Right atrium auricular region (tissue), 2 donors: ENCODE results near the gene MPPED1. TPM values are rescaled to one million over a fixed set of nuclear protein-coding genes. Genes with fewer than 3 reads are reported as not detected.

Source experiments
- DNase-seq: peaks from one replicate; pipeline ENCODE4 v3.0.0-alpha.2; 2019; ENCODE audit warnings: low spot score
- H3K27ac ChIP-seq, 2 donors: fragments of 200-600 bp; sonication (generic); 1 replicate in 1 of 2; 2 replicates in 1 of 2; pipeline ENCODE4 v1.5.1; 2016 to 2019
- H3K27me3 ChIP-seq, 2 donors: fragments of 200-600 bp; sonication (generic); one replicate each; pipeline versions ENCODE4 v1.5.1 to v1.6.0; 2017 to 2019
- H3K36me3 ChIP-seq: fragments of 200-600 bp; sonication (generic); one replicate; pipeline ENCODE4 v1.5.1; 2016
- H3K4me1 ChIP-seq, 2 donors: fragments of 200-600 bp; sonication (generic); one replicate each; pipeline versions ENCODE4 v1.5.1 to v1.6.0; 2017 to 2019
- H3K4me3 ChIP-seq, 2 donors: fragments of 200-600 bp; sonication (generic); 1 replicate in 1 of 2; 2 replicates in 1 of 2; pipeline ENCODE4 v1.5.1; 2017 to 2019; ENCODE audit warnings: mild to moderate bottlenecking in 1 of 2, moderate library complexity in 1 of 2
- H3K9me3 ChIP-seq, 2 donors: fragments of 200-600 bp; sonication (generic); one replicate each; pipeline ENCODE4 v1.5.1; 2019
- total RNA-seq, 2 donors: library from RNA; depleted of rRNA; stranded (reverse); fragments of >200 nt; gene quantifications; one replicate each; pipeline ENCODE4 v1.1.0, GENCODE V29; 2016
- TF ChIP-seq, protein P1 (sequence below), 2 donors: fragments of 200-600 bp; sonication (generic); IDR thresholded peaks; one replicate each; pipeline ENCODE4 v1.5.1; 2019; ENCODE audit warnings: antibody characterized with exemption in 2 of 2

Gene MPPED1
- total RNA-seq, 2 donors from 2014 or later: not detected

DNA sequence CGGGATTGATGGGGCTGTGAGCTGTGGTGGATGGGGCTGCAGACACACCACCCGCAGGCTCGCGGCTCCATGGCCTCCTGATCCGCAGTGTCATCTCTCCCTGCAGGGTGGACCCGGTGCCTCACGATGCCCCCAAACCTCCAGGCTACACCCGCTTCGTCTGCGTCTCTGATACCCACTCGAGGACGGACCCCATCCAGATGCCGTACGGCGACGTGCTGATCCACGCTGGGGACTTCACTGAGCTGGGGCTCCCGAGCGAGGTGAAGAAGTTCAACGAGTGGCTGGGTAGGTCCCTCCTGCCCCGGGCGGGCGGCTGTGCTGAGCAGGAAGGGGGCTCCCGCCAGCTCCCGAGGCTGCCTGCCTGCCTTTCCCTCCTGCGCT is 23.1 kb downstream of the MPPED1 start:
- TF ChIP-seq, protein P1, sequence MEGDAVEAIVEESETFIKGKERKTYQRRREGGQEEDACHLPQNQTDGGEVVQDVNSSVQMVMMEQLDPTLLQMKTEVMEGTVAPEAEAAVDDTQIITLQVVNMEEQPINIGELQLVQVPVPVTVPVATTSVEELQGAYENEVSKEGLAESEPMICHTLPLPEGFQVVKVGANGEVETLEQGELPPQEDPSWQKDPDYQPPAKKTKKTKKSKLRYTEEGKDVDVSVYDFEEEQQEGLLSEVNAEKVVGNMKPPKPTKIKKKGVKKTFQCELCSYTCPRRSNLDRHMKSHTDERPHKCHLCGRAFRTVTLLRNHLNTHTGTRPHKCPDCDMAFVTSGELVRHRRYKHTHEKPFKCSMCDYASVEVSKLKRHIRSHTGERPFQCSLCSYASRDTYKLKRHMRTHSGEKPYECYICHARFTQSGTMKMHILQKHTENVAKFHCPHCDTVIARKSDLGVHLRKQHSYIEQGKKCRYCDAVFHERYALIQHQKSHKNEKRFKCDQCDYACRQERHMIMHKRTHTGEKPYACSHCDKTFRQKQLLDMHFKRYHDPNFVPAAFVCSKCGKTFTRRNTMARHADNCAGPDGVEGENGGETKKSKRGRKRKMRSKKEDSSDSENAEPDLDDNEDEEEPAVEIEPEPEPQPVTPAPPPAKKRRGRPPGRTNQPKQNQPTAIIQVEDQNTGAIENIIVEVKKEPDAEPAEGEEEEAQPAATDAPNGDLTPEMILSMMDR (IDR thresholded peaks at IDR 0.05): no peak
- H3K4me1 ChIP-seq: no peaks in the 10 kb centered on the region
- no peak for DNase-seq
- no peaks in the 10 kb centered on the region for H3K9me3 ChIP-seq
- no peaks in the 10 kb centered on the region for H3K36me3 ChIP-seq
- no peak overlapping the region for H3K27ac ChIP-seq
- no peak overlapping the region for H3K4me3 ChIP-seq
- no peaks in the 10 kb centered on the region for H3K27me3 ChIP-seq

DNA sequence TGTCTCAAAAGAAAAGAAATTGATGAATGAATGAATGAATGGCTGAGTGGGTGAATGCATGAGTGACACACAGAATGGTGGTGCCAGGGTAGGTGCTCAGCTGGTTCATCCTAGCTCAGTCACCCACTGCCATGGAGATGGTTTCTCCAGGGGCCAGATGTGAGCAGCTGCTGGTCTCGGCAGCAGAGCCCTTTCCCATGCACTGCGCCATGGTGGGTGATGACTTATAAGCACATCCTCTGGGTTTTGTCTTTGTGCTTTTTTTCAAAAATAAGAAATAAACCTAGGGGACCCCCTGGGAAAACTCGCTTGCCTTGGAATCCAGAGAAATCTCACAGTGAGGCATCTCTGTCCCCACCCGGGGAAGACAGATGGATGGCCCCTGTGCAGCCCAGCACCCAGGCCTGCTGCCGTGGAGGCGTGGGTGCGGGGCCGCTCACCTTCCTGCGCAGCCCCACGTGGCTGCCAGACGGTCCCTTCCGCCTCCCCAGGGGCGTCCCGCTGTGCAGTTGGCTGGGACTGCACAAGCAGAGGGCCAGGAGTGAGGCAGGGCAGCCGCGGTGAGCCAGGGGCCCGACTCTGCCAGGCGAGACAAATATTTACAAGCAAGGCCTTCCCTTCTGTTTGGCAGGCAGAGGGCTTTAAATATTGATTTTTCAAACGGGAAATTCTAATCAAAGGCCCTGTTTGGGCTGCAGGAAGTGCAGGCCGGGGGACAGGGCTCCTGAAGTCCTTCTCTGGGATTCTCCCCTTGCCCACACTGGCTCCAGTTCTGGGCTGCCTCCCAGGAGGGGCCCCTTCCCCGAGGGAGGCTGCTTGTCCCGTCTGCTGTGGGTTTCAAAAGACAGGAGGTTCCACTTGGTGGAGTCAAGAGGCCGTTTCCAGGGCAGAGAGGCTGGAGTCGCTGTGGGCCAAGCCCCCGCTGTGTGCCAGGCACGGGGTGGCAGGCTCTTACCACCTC is 24.3 kb downstream of the MPPED1 start:
- Histone ChIP-seq H3K4me1 (no peaks in the 10 kb centered on the region), H3K4me3 (no peak overlapping the region), H3K27me3 (no peaks in the 10 kb centered on the region), H3K9me3 (no peaks in the 10 kb centered on the region), H3K36me3 (no peaks in the 10 kb centered on the region), H3K27ac (no peak overlapping the region)
- no peak for DNase-seq
- TF ChIP-seq, protein P1 (IDR thresholded peaks at IDR 0.05): no peak

DNA sequence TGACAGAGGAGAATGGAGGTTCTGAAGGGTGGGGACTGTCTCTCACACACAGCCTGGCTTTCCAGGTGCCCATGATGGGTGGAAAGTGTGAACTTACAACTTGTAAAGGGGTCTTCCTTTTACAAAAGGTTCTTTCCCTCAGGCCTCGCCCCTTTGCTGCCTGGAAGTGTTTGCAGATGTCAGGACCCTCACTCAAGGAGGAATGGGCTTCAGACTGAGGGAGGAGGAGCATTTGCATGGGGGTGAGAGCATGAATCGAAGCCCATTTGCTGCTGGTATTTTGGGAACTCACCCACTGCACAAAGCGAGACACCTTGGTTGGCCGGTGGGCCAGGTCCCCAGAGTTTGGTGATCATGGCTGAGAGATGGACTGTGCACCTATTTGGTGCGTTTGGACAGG is 25.1 kb downstream of the MPPED1 start:
- Histone ChIP-seq H3K9me3 (no peaks in the 10 kb centered on the region), H3K4me1 (no peaks in the 10 kb centered on the region), H3K4me3 (no peak overlapping the region), H3K27me3 (no peaks in the 10 kb centered on the region), H3K36me3 (no peaks in the 10 kb centered on the region), H3K27ac (no peak overlapping the region)
- DNase-seq: no peak
- TF ChIP-seq, protein P1 (IDR thresholded peaks at IDR 0.05): no peak

DNA sequence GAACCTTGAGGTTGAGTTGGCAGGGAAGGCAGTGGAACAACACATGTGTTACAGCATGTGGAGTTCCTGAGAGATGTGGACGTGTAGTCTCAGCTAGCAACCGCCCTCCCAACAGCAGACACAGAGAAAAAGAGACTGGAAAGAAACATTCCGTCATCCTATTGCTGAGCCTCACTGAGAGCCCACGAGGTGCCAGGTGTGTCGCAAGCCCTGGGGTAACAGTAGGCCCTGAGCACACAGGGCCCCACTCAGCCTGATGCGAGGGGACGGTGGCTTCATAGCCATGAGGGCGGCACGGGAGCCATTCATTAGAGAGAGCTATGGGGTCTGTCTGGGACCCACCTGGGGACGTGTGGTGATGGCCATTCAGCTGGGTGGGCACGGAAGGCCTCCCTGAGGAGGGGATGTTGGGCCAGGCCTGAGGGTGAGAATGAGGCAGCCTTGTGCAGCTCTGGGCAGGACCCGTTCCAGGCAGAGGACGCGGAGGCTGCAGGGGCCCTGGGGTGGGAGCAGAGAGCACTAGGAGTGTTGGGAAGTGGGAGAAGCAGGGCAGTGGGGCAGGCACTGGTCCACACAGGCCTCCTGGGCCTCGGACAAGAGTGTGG is 26.2 kb downstream of the MPPED1 start:
- Histone ChIP-seq H3K4me1 (no peaks in the 10 kb centered on the region), H3K4me3 (no peak overlapping the region), H3K27ac (no peak overlapping the region), H3K27me3 (no peaks in the 10 kb centered on the region), H3K9me3 (no peaks in the 10 kb centered on the region), H3K36me3 (no peaks in the 10 kb centered on the region)
- DNase-seq: no peak
- TF ChIP-seq, protein P1 (IDR thresholded peaks at IDR 0.05): no peak

DNA sequence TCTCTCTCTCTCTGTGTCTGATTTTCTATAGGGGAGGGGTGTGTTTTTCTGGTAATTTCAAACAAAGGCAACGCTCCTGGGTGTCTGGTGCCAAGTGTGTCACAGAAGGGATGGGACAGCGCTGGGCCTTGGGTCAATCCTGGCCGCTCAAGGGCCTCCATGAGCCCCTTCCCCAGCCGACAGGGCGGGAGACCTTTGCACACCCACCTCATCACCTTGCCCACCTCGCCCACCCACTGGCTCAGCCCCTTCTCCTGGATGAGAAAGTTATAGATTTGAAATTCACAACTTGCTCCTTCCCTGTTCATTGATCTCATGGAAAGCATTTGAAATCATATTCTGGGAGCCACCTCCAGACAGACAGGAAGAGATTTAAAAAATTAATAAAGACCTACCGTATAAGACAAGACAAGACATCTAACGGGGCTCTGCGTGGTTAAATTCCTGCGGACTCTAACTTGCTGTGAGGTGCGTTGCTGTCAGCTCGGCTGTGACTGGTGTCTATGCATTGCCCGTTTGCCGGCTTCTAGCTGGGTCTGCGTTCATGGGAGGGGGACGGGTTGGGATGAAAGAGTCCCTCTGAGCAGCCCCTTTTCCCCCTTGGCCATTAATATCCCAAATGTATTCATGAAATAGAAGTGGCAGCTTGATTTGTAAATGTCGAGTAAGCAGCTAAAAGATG is 27.0 kb downstream of the MPPED1 start:
- no peaks in the 10 kb centered on the region for H3K9me3 ChIP-seq
- no peak for DNase-seq
- no peak overlapping the region for H3K4me3 ChIP-seq
- no peaks in the 10 kb centered on the region for H3K36me3 ChIP-seq
- TF ChIP-seq, protein P1 (IDR thresholded peaks at IDR 0.05): no peak
- no peaks in the 10 kb centered on the region for H3K4me1 ChIP-seq
- no peak overlapping the region for H3K27ac ChIP-seq
- H3K27me3 ChIP-seq: no peaks in the 10 kb centered on the region
